ENCODE data around the gene SGMS1.

GRCh38 chr10:50280049-50280841, 343.5 kb downstream of the SGMS1 start:
- TF ChIP-seq CTCF (IDR thresholded peaks at IDR 0.05; ENCODE audit: insufficient read depth, low read depth, low read length) = no peak
- no peak for TF ChIP-seq EZH2 (IDR thresholded peaks at IDR 0.05; ENCODE audit: insufficient read depth, low read length)
